ENCODE measurements around the gene AP1M1.
A peak's percentile ranks its signal among the peaks of the same experiment; 100 is the strongest.

AP1M1 gene

DNA sequence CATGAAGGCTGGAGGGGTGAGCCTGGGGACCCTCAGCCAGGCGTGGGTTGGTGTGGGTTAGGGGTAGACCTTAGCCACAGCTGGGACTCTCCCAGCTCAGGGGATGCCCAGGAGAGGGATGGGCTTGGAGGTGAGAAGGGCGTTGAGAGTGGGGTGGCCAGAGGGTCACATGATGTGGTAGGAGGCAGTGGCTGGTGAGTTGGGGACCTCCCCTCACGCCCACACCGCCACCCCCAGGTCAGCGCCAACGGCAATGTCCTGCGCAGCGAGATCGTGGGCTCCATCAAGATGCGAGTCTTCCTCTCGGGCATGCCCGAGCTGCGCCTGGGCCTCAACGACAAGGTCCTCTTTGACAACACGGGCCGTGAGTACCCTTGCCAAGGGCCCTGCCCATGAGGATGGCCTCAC, 28.5 kb downstream of the AP1M1 start:
- peaks cover 9 to 11% of the 10 kb centered on the region in 2 donors for H3K4me1 Mint-ChIP-seq
- peaks cover 59 to 65% of the 10 kb centered on the region in 2 donors for H3K36me3 Mint-ChIP-seq
- DNase-seq (no peak), ATAC-seq (replicated peaks) (no peak)
- peak overlapping the region; percentile 65 for H3K27ac Mint-ChIP-seq
- no peak overlapping the region for H3K4me3 Mint-ChIP-seq
- no peaks in the 10 kb centered on the region for H3K27me3 Mint-ChIP-seq
- H3K9me3 Mint-ChIP-seq, result peaks cover 1 to 4% of the 10 kb centered on the region in 2 donors

DNA sequence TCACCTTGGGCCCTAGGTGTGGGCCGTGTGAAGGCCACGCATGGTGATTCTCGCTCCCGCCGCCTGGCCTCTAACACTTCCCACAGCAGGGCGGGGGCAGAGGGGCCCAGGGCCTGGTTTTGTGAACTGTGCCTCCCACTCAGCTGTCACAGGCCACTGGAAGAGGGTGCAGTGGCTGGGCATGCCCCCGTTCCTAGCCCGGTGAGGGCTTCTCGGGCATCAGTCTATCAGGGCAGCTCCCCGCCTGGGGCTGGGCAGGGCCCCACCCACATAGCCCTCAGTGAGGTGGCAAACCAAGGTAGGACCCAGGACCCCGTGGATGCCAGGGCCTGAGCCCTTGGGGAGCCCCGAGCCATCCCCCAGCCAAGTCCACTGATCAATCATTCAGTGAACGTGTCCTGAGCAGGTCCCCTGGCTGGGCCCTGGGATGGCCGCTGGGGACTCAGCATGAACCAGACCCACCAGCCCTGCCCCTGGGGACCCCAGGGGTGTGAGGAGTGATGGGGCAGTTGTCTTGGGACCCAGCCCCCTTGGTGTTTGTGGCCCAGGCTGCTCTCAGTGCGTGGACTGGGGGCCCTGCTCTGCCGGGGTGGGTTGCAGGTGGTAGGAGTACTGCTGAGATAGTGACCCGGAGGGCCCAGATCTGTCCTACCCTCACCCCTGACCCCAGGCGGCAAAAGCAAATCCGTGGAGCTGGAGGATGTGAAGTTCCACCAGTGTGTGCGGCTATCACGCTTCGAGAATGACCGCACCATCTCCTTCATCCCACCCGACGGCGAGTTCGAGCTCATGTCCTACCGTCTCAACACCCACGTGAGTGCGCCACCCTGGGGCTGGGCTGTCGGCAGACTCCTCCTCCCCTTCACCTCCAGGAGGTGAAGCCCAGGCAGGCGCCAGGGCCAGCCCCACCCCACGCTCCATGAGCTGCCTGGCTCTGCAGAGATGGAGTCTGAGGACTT, 29.4 kb downstream of the AP1M1 start:
- no peak overlapping the region for H3K4me3 Mint-ChIP-seq
- no peak for ATAC-seq (replicated peaks)
- peaks cover 1 to 4% of the 10 kb centered on the region in 2 donors for H3K9me3 Mint-ChIP-seq
- peaks cover 55 to 62% of the 10 kb centered on the region in 2 donors for H3K36me3 Mint-ChIP-seq
- DNase-seq, result no peak
- H3K27me3 Mint-ChIP-seq, result no peaks in the 10 kb centered on the region
- H3K4me1 Mint-ChIP-seq, result peaks cover 9 to 11% of the 10 kb centered on the region in 2 donors
- H3K27ac Mint-ChIP-seq, result no peak overlapping the region

DNA sequence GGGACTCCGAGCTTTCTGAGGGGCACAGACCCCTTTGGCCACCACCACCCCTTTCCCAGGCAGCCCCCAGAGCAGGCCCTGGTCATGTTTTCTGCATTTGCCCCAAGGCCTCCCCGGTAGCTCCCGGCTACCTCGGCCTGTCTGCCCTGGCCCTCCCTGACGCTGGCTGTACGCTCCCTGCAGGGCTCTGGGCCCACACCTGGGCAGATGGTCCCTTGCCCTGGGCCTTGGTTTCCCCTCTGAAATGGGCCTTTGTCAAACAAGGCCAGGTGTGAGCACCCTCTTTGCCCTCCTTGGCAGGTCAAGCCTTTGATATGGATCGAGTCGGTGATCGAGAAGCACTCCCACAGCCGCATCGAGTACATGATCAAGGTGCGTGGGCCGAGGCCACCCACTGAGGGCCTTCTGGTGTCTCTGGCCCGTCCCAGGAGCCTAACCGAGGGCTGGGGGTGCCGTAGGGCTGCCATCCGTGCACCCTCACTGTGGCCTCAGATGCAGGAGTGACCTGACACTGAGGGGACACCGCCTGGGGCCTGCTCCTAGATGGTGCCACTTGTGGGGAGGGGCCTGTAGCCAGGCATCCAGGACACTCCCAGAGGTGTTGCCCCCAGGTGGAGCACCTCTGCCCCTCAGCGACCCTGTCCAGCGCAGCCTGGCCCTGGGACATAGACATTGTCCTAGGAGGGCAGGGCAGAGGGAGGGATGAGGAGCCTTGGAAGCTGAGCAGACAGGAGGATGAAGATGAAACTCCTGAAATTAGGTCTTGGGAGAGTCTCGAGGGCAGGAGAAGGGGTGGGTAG, 30.3 kb downstream of the AP1M1 start:
- Mint-ChIP-seq H3K27me3 (no peaks in the 10 kb centered on the region), H3K27ac (peak overlapping the region; percentile 20), H3K36me3 (peaks cover 54 to 62% of the 10 kb centered on the region in 2 donors), H3K4me1 (peaks cover 9 to 11% of the 10 kb centered on the region in 2 donors), H3K9me3 (no peaks in the 10 kb centered on the region), H3K4me3 (no peak overlapping the region)
- ATAC-seq (replicated peaks) (no peak), DNase-seq (no peak)

DNA sequence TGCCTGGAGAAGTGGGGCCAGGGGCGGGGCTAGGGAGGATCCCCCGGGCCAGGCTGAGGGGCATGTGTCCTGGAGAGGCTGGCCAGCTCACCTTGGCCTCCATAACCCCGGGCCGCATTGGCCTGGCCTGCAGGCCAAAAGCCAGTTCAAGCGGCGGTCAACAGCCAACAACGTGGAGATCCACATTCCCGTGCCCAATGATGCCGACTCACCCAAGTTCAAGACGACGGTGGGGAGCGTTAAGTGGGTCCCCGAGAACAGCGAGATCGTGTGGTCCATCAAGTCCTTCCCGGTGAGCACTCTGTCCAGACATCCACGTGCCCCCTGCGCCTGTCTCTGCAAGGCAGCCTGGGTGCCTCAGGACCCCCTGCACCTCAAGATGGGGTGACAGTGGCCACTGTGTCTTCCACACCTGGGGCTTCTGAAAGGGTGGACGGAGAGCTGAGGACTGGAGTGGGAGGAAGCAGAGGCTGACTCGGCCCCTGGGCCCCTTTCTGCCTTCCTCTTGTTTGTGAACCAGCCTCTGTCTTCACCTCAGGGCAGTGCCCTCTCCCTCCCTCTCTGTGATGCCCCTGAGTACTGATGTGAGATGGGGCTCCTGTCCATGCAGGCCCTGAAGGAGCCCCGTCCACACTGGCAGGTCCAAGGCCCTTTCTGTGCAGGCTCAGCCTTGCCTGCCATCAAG, 31.1 kb downstream of the AP1M1 start:
- H3K9me3 Mint-ChIP-seq, result no peaks in the 10 kb centered on the region
- no peak overlapping the region for H3K4me3 Mint-ChIP-seq
- DNase-seq (no peak), ATAC-seq (replicated peaks) (no peak)
- H3K27me3 Mint-ChIP-seq, result no peaks in the 10 kb centered on the region
- H3K4me1 Mint-ChIP-seq, result peaks cover 9 to 11% of the 10 kb centered on the region in 2 donors
- H3K36me3 Mint-ChIP-seq, result peaks cover 51 to 57% of the 10 kb centered on the region in 2 donors
- peak overlapping the region; percentile 51 for H3K27ac Mint-ChIP-seq

DNA sequence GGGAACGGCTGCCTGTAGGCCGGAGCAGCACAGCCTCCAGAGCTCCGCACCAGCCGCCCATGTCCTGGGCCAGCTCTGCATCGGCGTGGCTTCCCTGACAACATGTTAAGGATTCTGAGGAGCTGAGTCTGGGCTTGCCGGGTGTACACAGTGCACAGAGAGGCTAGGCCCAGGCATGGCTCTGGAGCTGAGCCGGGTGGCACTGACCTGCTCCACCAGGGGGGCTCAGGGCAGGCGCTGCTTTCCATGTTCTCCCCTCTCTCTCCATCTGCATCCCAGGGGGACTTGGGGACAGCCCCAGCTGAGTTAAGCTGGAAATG, 31.6 kb downstream of the AP1M1 start:
- Mint-ChIP-seq H3K27ac (peak overlapping the region; percentile 20), H3K36me3 (peaks cover 51 to 57% of the 10 kb centered on the region in 2 donors), H3K4me1 (peaks cover 9 to 11% of the 10 kb centered on the region in 2 donors), H3K27me3 (no peaks in the 10 kb centered on the region), H3K9me3 (no peaks in the 10 kb centered on the region), H3K4me3 (no peak overlapping the region)
- no peak for DNase-seq
- ATAC-seq (replicated peaks), result no peak

DNA sequence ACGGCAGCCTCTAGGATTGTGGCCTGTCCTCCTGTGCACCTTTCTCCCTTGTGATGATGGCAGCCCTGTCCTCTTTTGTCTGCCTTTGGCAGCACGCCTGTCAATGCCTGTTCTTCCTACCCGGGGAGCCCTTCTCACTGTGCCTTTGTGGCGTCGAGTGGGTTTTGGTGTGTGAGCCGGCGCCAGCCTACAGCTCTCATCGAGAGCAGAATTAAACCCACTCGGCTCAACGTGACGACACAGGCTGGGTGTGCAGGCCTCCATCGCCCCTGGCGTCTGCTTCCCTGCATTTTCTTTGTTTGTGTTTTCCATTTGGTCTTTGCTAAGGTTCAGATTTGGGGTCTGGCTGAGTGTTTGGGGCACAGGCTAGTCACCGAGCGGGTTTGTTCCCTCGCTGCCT, 34.4 kb downstream of the AP1M1 start:
- H3K4me1 Mint-ChIP-seq, result peaks cover 6 to 16% of the 10 kb centered on the region in 2 donors
- peaks cover 60 to 75% of the 10 kb centered on the region in 2 donors for H3K36me3 Mint-ChIP-seq
- no peak for DNase-seq
- no peak for ATAC-seq (replicated peaks)
- H3K9me3 Mint-ChIP-seq, result no peaks in the 10 kb centered on the region
- H3K4me3 Mint-ChIP-seq, result no peak overlapping the region
- peak overlapping the region; percentile 63 for H3K27ac Mint-ChIP-seq
- H3K27me3 Mint-ChIP-seq, result no peaks in the 10 kb centered on the region

DNA sequence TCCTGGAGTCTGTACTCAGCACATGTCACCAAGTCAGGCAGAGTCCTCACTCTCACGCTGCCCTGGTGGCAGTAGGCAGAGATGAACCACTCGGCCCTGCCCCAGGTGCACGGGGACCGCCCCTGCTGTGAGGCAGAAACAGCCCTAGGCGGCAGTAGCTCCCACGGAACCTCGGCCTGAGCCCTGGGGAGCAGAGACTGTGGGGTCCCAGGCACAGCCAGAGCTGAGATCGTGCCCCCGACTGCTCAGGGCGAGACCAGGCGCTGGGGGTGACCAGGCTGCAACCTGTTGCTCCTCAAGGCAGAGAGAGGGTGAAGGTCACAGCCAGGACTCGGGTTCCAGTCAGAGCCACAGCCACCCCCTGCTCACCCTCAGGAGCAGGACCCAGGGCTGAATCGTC, 34.9 kb downstream of the AP1M1 start:
- DNase-seq, result no peak
- peaks cover 6 to 16% of the 10 kb centered on the region in 2 donors for H3K4me1 Mint-ChIP-seq
- ATAC-seq (replicated peaks), result no peak
- H3K27ac Mint-ChIP-seq, result peak overlapping the region; percentile 63
- no peaks in the 10 kb centered on the region for H3K27me3 Mint-ChIP-seq
- peaks cover 56 to 73% of the 10 kb centered on the region in 2 donors for H3K36me3 Mint-ChIP-seq
- H3K4me3 Mint-ChIP-seq, result no peak overlapping the region
- H3K9me3 Mint-ChIP-seq, result no peaks in the 10 kb centered on the region

DNA sequence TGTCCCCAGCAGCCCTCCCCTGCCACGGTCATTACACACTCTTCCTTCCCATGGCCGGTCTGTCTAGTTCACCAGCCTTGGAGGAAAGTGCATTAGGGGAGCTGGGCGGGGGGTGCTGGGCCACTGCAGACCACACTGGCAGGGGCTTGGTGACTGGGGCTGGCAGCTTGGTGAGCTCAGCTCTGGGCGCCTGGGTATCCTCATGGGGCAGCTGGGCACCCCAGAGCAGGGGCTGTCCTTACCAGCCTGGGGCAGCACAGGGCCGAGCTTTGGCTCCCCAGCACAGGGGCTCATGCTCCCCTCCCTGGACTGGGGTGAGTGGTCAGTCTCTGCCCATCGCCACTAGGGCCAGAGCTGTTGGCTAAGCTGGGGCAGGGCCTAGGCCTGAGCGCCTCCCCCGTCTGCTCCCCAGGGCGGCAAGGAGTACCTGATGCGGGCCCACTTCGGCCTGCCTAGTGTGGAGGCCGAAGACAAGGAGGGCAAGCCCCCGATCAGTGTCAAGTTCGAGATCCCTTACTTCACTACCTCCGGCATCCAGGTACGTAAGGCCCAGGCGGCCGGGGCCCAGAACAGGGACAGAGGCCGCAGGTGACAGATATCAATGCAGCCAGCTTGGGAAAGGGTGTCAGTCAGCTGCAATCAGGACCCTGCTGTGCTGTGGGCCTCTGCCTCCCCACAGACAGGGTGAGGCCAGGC, 35.5 kb downstream of the AP1M1 start:
- Mint-ChIP-seq H3K27me3 (no peaks in the 10 kb centered on the region), H3K27ac (peak overlapping the region; percentile 7), H3K36me3 (peaks cover 50 to 67% of the 10 kb centered on the region in 2 donors), H3K4me1 (peaks cover 9 to 22% of the 10 kb centered on the region in 2 donors), H3K9me3 (no peaks in the 10 kb centered on the region), H3K4me3 (no peak overlapping the region)
- DNase-seq, result no peak
- no peak for ATAC-seq (replicated peaks)

DNA sequence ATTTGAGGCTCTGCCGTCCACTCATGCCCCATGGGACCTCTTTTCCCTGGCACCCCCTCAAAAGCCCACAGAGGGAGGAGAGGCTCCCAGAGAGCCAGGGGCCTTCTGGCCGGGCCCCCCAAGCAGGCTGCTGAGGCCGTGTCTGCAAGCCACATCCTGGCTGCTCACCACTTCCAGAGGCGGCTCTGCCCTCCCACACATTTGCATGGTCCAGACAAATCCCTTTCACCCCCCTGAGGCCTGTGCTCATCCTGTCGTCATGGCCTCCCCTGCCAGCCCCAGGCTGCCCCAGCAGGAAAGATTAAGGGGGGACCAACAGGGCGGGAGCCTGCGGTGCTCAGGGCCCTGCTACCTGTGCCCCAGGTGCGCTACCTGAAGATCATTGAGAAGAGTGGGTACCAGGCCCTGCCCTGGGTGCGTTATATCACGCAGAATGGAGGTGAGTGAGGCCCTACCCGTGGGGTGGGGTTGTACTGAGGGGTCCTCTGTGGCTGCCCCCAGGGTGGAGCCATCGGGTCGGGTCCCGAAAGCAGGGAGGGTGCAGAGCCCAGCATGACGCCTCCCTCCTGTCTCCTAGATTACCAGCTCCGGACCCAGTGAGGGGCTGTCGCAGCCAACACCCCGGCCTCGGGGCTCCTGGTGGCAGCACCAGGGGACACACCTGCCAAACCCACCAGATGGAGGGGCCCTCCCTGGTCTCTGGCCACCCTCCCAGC, 36.3 kb downstream of the AP1M1 start:
- no peak for DNase-seq
- Mint-ChIP-seq H3K4me3 (no peak overlapping the region), H3K27me3 (no peaks in the 10 kb centered on the region), H3K27ac (peak overlapping the region; percentile 88), H3K4me1 (peaks cover 10 to 23% of the 10 kb centered on the region in 2 donors), H3K9me3 (no peaks in the 10 kb centered on the region), H3K36me3 (peaks cover 47 to 60% of the 10 kb centered on the region in 2 donors)
- ATAC-seq (replicated peaks), result no peak

DNA sequence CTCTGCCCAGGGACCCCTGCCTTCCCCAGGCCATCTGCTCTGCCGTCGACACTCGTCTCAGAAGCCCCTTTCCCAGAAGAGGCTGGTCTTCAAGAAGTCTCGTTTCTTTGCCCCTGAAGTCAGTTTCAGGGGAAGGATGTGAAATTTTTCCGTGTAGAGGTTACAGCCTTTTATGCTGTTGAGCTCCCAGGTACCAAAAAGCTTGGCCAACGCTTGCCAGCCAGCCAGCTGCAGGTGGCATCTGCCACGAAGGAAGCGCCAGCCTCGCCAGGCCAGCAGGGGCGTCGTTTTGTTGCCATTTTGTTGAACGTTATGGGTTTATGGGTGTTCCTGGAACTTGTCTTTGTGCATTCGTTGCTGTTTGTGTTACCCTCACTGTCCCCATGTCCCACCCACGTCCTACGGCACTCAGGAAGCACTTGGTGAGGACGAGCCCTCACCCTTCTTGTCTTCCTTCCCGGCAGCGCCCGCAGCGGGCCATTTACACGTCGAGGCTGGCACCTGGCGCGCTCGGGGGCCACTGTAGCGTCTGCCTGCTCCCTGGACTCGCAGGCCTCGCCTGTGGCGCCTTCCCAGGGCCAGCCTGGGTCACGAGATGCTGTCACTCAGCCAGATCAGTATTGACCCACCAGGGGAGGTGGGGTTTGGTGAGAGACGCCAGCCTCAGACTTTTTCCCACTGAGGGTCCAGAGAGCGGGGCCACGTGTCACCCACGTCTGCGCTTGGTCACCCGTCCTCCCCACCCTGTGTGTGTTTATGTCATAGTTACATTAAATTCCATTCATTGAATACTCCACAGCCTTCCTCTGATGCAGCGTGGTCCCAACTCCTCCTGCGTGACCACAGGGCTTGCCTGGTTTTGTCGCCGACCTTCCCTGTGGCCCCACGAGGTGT, 37.1 kb downstream of the AP1M1 start:
- Mint-ChIP-seq H3K36me3 (peaks cover 42 to 54% of the 10 kb centered on the region in 2 donors), H3K27me3 (no peaks in the 10 kb centered on the region), H3K4me1 (peaks cover 7 to 20% of the 10 kb centered on the region in 2 donors), H3K27ac (peak overlapping the region; percentile 25), H3K9me3 (no peaks in the 10 kb centered on the region), H3K4me3 (no peak overlapping the region)
- ATAC-seq (replicated peaks) (no peak), DNase-seq (no peak)

DNA sequence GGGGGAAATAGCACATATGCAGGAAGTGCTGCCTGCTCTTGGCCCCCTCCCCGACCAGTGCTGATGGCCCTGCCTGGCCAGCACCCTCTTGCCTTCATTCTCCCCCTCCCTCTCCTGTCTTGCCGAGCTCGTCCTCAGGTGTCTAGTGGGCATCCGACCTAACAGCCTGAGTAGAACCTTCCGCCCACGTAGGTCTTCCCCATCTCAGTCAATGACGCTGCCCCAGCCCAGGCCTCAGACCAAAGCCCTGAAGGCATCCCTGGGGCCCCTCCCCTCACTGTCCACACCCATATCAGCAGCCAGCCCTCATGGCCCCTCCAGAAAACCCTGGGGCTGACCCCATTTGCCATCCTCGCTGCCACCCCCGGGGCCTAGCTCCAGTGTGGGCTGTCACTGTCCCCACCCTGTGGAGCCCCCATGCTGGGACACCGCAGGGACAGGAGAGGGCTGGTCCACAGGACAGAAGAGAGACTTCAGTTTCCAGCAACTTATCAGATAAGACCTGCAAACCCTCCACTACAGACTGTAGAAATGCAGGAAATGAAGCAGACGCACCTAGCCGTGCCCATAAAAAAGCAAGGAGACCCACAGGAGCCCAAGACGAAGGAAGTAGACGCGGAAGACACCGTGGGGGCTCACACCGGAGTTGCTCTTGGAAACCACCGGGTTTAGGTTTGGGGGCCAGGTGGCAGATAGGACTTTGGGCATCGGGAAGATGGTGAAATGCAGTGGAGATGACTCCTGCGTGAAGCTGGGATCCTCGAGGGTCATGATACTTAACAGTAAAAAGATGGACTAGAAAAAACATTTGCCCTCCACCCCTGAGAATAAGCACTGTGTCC, 38.3 kb downstream of the AP1M1 start:
- no peak for ATAC-seq (replicated peaks)
- H3K27ac Mint-ChIP-seq, result peak overlapping the region; percentile 60
- DNase-seq, result no peak

DNA sequence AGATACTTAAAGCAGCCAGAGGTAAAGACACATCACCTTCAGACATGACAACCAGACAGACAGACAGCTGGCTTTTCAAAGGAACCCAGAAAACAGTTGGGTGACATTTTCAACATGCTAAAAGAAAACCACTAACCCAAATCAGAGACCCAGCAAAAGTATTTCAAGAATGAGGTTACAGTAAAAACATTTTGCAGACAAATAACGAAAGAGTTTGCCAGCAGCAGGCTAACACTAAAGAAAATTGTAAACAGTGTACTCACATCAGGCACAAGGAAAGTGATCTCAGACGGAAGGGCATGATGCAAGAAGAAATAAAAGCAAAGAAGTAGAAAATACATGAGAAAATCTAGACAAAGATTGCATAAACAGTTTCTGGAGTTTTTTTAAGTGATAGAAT, 46.4 kb downstream of the AP1M1 start:
- Mint-ChIP-seq H3K4me3 (no peak overlapping the region), H3K27ac (no peak overlapping the region), H3K36me3 (no peaks in the 10 kb centered on the region), H3K9me3 (no peaks in the 10 kb centered on the region), H3K27me3 (no peaks in the 10 kb centered on the region), H3K4me1 (peaks cover 10 to 20% of the 10 kb centered on the region in 2 donors)
- ATAC-seq (replicated peaks), result peak in 1 of 2 donors; percentile 23
- no peak for DNase-seq

More for the DNA sequence above, 38.3 kb downstream of the AP1M1 start:
- Mint-ChIP-seq H3K27me3 (no peaks in the 10 kb centered on the region), H3K36me3 (peaks cover 36 to 48% of the 10 kb centered on the region in 2 donors), H3K4me3 (peak overlapping the region in 1 of 2 donors; percentile 37), H3K9me3 (no peaks in the 10 kb centered on the region), H3K4me1 (peaks cover 5 to 19% of the 10 kb centered on the region in 2 donors)
